H1 (cell line): ENCODE data around the gene ARPC4. TPM values are rescaled to one million over a fixed set of nuclear protein-coding genes. Genes with fewer than 3 reads are reported as not detected.

Experiments used
- CTCF ChIA-PET: fragments of 300-600 bp; sonication (Branson Sonifier 250); formaldehyde crosslinking; loops from one replicate; lab custom pipeline; 2021; ENCODE audit not compliant: partially characterized antibody; lab: Charles Lee
- POLR2A ChIA-PET: fragments of 300-600 bp; sonication (Branson Sonifier 250); formaldehyde crosslinking; loops from one replicate; lab custom pipeline; 2021; ENCODE audit warnings: inconsistent platforms; ENCODE audit not compliant: partially characterized antibody; lab: Charles Lee
- DNase-seq, 2 experiments: peaks; one replicate each; pipeline versions ENCODE4 v3.0.0 to v3.0.0-alpha.2; 2010 to 2022; ENCODE audit warnings: low spot score in 2 of 2, low read depth in 1 of 2, mixed read lengths in 1 of 2
- FAIRE-seq: peaks from 2 replicates; lab custom pipeline; 2011; peaks lifted over from hg19 to GRCh38; lab: Jason Lieb, UNC
- H2AFZ ChIP-seq: 2 replicates; pipeline ENCODE4 v1.8.1; 2012; ENCODE audit warnings: low read length, inconsistent platforms
- H2AK5ac ChIP-seq: 2 replicates; pipeline ENCODE4 v1.6.1; 2013; ENCODE audit warnings: low read depth, low read length
- H2BK120ac ChIP-seq: replicated peaks from 2 replicates; pipeline ENCODE3; 2013; ENCODE audit warnings: low read depth, low read length, inconsistent platforms
- H2BK12ac ChIP-seq: 2 replicates; pipeline ENCODE4 v1.6.1; 2013; ENCODE audit warnings: low read depth, low read length
- H2BK15ac ChIP-seq: 2 replicates; pipeline ENCODE4 v1.6.1; 2013; ENCODE audit warnings: low read length
- H2BK20ac ChIP-seq: 2 replicates; pipeline ENCODE4 v1.6.1; 2013; ENCODE audit warnings: low read length
- H2BK5ac ChIP-seq: 2 replicates; pipeline ENCODE4 v1.6.1; 2013; ENCODE audit warnings: low read depth, low read length
- H3K14ac ChIP-seq: 2 replicates; pipeline ENCODE4 v1.6.1; 2013; ENCODE audit warnings: inconsistent platforms; ENCODE audit not compliant: insufficient read length
- H3K18ac ChIP-seq: 2 replicates; pipeline ENCODE4 v1.6.1; 2013; ENCODE audit warnings: low read length; ENCODE audit errors: extremely low read depth
- H3K23ac ChIP-seq: 2 replicates; pipeline ENCODE4 v1.6.1; 2013; ENCODE audit warnings: inconsistent platforms; ENCODE audit not compliant: insufficient read length
- H3K23me2 ChIP-seq: 2 replicates; pipeline ENCODE4 v1.6.1; 2013; ENCODE audit warnings: low read depth, low read length
- H3K27ac ChIP-seq: 2 replicates; pipeline ENCODE4 v1.6.1; 2011; ENCODE audit warnings: low read depth, low read length, inconsistent platforms
- H3K27me3 ChIP-seq, 4 experiments: replicated peaks in 1 of 4; 1 replicate in 1 of 4; 2 replicates in 3 of 4; pipeline versions ENCODE4 v1.6.1 to v1.8.1; 2011 to 2013; ENCODE audit warnings: low read length in 3 of 4, mild to moderate bottlenecking in 3 of 4, inconsistent platforms in 2 of 4, mixed read lengths in 2 of 4, moderate library complexity in 1 of 4; ENCODE audit not compliant: control insufficient read depth in 3 of 4, insufficient read depth in 3 of 4; ENCODE audit errors: extremely low read depth in 1 of 4
- H3K36me3 ChIP-seq, 4 experiments: 2 replicates each; pipeline versions ENCODE4 v1.6.1 to v1.8.1; 2011 to 2013; ENCODE audit warnings: mild to moderate bottlenecking in 4 of 4, low read length in 3 of 4, moderate library complexity in 2 of 4, control low read depth in 1 of 4, inconsistent platforms in 1 of 4; ENCODE audit not compliant: insufficient read depth in 4 of 4, control insufficient read depth in 2 of 4
- H3K4ac ChIP-seq: replicated peaks from 2 replicates; pipeline ENCODE3; 2013; ENCODE audit warnings: low read length, low read depth, mixed read lengths, inconsistent platforms; ENCODE audit not compliant: insufficient read length
- H3K4me1 ChIP-seq, 4 experiments: replicated peaks in 1 of 4; 1 replicate in 1 of 4; 2 replicates in 3 of 4; pipeline versions ENCODE4 v1.6.1 to v1.8.1; 2011 to 2013; ENCODE audit warnings: low read length in 3 of 4, inconsistent platforms in 2 of 4, mixed read lengths in 1 of 4; ENCODE audit not compliant: insufficient read depth in 4 of 4, control insufficient read depth in 3 of 4
- H3K4me2 ChIP-seq, 2 experiments: 2 replicates each; pipeline versions ENCODE4 v1.6.1 to v1.8.1; 2011 to 2013; ENCODE audit warnings: low read depth in 2 of 2, low read length in 2 of 2, control low read depth in 1 of 2, inconsistent platforms in 1 of 2, mild to moderate bottlenecking in 1 of 2; ENCODE audit not compliant: insufficient read depth in 1 of 2
- H3K4me3 ChIP-seq, 4 experiments: fragments of 200-600, 300-600 bp in 1 of 4; sonication (generic), shearing (Covaris generic), sonication (Bioruptor Twin) in 1 of 4; 2 replicates each; pipeline versions ENCODE4 v1.5.1 to v1.8.1; 2011 to 2016; ENCODE audit warnings: low read length in 4 of 4, low read depth in 3 of 4, control low read depth in 2 of 4, inconsistent platforms in 2 of 4, mild to moderate bottlenecking in 2 of 4, mixed read lengths in 1 of 4, moderate library complexity in 1 of 4; ENCODE audit not compliant: insufficient read depth in 2 of 4; ENCODE audit errors: extremely low read depth in 1 of 4
- H3K56ac ChIP-seq: replicated peaks from 2 replicates; pipeline ENCODE3; 2013; ENCODE audit warnings: low read depth, mild to moderate bottlenecking, mixed read lengths, low read length, inconsistent platforms; ENCODE audit not compliant: insufficient read length
- H3K79me1 ChIP-seq: 2 replicates; pipeline ENCODE4 v1.6.1; 2013; ENCODE audit warnings: low read depth, low read length, control low read depth
- H3K79me2 ChIP-seq, 2 experiments: 2 replicates each; pipeline versions ENCODE4 v1.6.1 to v1.8.1; 2012 to 2013; ENCODE audit warnings: low read length in 2 of 2, mild to moderate bottlenecking in 2 of 2, inconsistent platforms in 1 of 2; ENCODE audit not compliant: insufficient read depth in 2 of 2, control insufficient read depth in 1 of 2
- H3K9ac ChIP-seq, 4 experiments: replicated peaks in 1 of 4; 1 replicate in 1 of 4; 2 replicates in 3 of 4; pipeline versions ENCODE4 v1.6.1 to v1.8.1; 2011 to 2013; ENCODE audit warnings: low read depth in 3 of 4, low read length in 3 of 4, control low read depth in 2 of 4, mild to moderate bottlenecking in 2 of 4, moderate library complexity in 2 of 4, inconsistent platforms in 1 of 4; ENCODE audit errors: extremely low read depth in 1 of 4
- H3K9me3 ChIP-seq, 2 experiments: 2 replicates each; pipeline versions ENCODE4 v1.6.1 to v1.8.1; 2012 to 2013; ENCODE audit warnings: mild to moderate bottlenecking in 2 of 2, moderate library complexity in 2 of 2, control low read depth in 1 of 2, inconsistent platforms in 1 of 2, low read depth in 1 of 2, low read length in 1 of 2, mixed read lengths in 1 of 2; ENCODE audit not compliant: insufficient read depth in 2 of 2
- H4K20me1 ChIP-seq, 2 experiments: replicated peaks in 1 of 2; 2 replicates each; pipeline versions ENCODE3 to v1.8.1; 2011 to 2013; ENCODE audit warnings: inconsistent platforms in 2 of 2, low read length in 2 of 2, mild to moderate bottlenecking in 1 of 2; ENCODE audit not compliant: insufficient read depth in 2 of 2, control insufficient read depth in 1 of 2
- H4K5ac ChIP-seq: 2 replicates; pipeline ENCODE4 v1.6.1; 2013; ENCODE audit warnings: low read length, low read depth, mixed read lengths, inconsistent platforms; ENCODE audit not compliant: insufficient read length
- H4K8ac ChIP-seq: 2 replicates; pipeline ENCODE4 v1.8.0; 2013; ENCODE audit warnings: mild to moderate bottlenecking, moderate library complexity, low read length, inconsistent platforms; ENCODE audit not compliant: insufficient read depth; ENCODE audit errors: extremely low read depth
- H4K91ac ChIP-seq: replicated peaks from 2 replicates; pipeline ENCODE3; 2013; ENCODE audit warnings: low read length, mixed read lengths, inconsistent platforms; ENCODE audit not compliant: insufficient read length
- ASH2L ChIP-seq: fragments of 200-600, 300-600 bp; sonication (generic); IDR thresholded peaks from one replicate; pipeline ENCODE4 v1.7.1; 2017; ENCODE audit warnings: low read length
- HDAC2 ChIP-seq, 2 experiments: fragments of 300-600 bp in 1 of 2; sonication (generic) in 1 of 2; IDR thresholded peaks; 2 replicates each; pipeline ENCODE4 v1.6.1; 2011 to 2012; ENCODE audit warnings: low read depth in 2 of 2, low read length in 2 of 2, mild to moderate bottlenecking in 2 of 2, moderate library complexity in 2 of 2, borderline replicate concordance in 1 of 2, inconsistent platforms in 1 of 2
- PHF8 ChIP-seq: fragments of 200-600 bp; sonication (generic); conservative IDR thresholded peaks from 2 replicates; pipeline ENCODE4 v1.7.1; 2012; ENCODE audit warnings: low read depth, mild to moderate bottlenecking, inconsistent platforms, low read length, moderate library complexity
- POLR2A ChIP-seq, 2 experiments: IDR thresholded peaks; 1 replicate in 1 of 2; 2 replicates in 1 of 2; pipeline ENCODE4 v1.6.1; 2011; ENCODE audit warnings: low read depth in 2 of 2, low read length in 2 of 2, mild to moderate bottlenecking in 2 of 2; ENCODE audit errors: control extremely low read depth in 1 of 2
- POLR2AphosphoS5 ChIP-seq: IDR thresholded peaks from 2 replicates; pipeline ENCODE4 v1.6.1; 2011; ENCODE audit warnings: low read depth, low read length
- SAP30 ChIP-seq: fragments of 300-600 bp; sonication (generic); IDR thresholded peaks from 2 replicates; pipeline ENCODE4 v1.7.1; 2012; ENCODE audit warnings: low read length, moderate library complexity, mild to moderate bottlenecking, inconsistent platforms; ENCODE audit not compliant: insufficient read depth, insufficient replicate concordance
- SUZ12 ChIP-seq: fragments of 200-600 bp; sonication (generic); IDR thresholded peaks from 2 replicates; pipeline ENCODE4 v1.6.1; 2012; ENCODE audit warnings: mild to moderate bottlenecking, inconsistent platforms, low read length, moderate library complexity, mixed read lengths
- TBP ChIP-seq: IDR thresholded peaks from 2 replicates; pipeline ENCODE4 v1.6.1; 2011; ENCODE audit warnings: low read depth, low read length, improper control_type of control experiment
- WGBS, 2 experiments: shearing (Covaris generic) in 1 of 2; methylation state at CpG; one replicate each; pipeline versions ENCODE4 v1.1.6 to v1.1.7; 2013 to 2015; ENCODE audit warnings: low lambda C conversion rate in 2 of 2, mixed read lengths in 2 of 2, inconsistent platforms in 1 of 2, low coverage in 1 of 2, missing lambda C conversion rate in 1 of 2; ENCODE audit not compliant: insufficient replicate concordance in 2 of 2, insufficient coverage in 1 of 2, insufficient read length in 1 of 2; ENCODE audit errors: extremely low coverage in 1 of 2, missing lambda C conversion rate in 1 of 2; 5-methylcytosine and 5-hydroxymethylcytosine counted together
- polyA plus RNA-seq, 7 experiments: library from polyadenylated mRNA; depleted of rRNA in 3 of 7; stranded (reverse) in 5 of 7; unstranded in 2 of 7; fragments of >200 nt in 5 of 7; fragments of 200-250 nt in 2 of 7; gene quantifications; 1 replicate in 5 of 7; 2 replicates in 1 of 7; 4 replicates in 1 of 7; pipeline versions ENCODE4 v1.2.1 to v1.2.3, GENCODE V29; 2011 to 2013; ENCODE audit warnings: missing spikeins in 2 of 7, mixed read lengths in 2 of 7
- total RNA-seq: library from RNA; stranded (reverse); fragmentation: NEBNext Ultra II Directional; extraction: Animal tissue kit (Norgen Biotek cat#: 25700); gene quantifications from 2 replicates; pipeline ENCODE4 v1.2.1, GENCODE V29; 2021
- TF ChIP-seq, protein P1 (sequence below): IDR thresholded peaks from 2 replicates; pipeline ENCODE4 v1.6.1; 2012; ENCODE audit warnings: inconsistent platforms

The ARPC4 gene
- total and polyA plus RNA-seq, 2 of the 8 experiments (the other 6 are each of a cell fraction or from before 2014, with no cell fraction given): 138 to 154 TPM

GRCh38 chr3:9793161-9793781, 389 bp downstream of the ARPC4 start:
- POLR2A ChIA-PET: interaction anchor here (0.7 to 5.5 kb wide), 23 partner anchors 9 to 1420 kb away, joined by 3 to 71 read pairs (median 4); partner anchors contain the start of genes BRPF1, CAMK1, CRELD1 and EMC3
- no peak for FAIRE-seq
- H2AFZ ChIP-seq: no peak overlapping the region

More at GRCh38 chr3:9793161-9793781, 389 bp downstream of the ARPC4 start:
- CTCF ChIA-PET: interaction anchor here (0.6 to 1.2 kb wide), 7 partner anchors 9 to 339 kb away, joined by 3 to 6 read pairs (median 3); partner anchors contain the start of gene OGG1
- Histone ChIP-seq H3K4ac (peak overlapping the region; percentile 1), H4K91ac (peak overlapping the region; percentile 62), H3K36me3 (peaks cover 3 to 33% (median 20%) of the 10 kb centered on the region in 4 experiments; a peak in 7 of 8 replicates), H3K9me3 (no peaks in the 10 kb centered on the region), H2AK5ac (peak overlapping the region; percentile 94; the same call in 1 of the 2 replicates), H3K4me1 (peaks cover 0 to 8% (median 0%) of the 10 kb centered on the region in 4 experiments; a peak in 2 of 7 replicates), H3K23me2 (peaks cover 8% of the 10 kb centered on the region), H4K8ac (peak overlapping the region; percentile 95), H3K9ac (peak overlapping the region; percentile 94 to 99 (median 96)), H3K27me3 (no peaks in the 10 kb centered on the region), H3K27ac (peak overlapping the region; percentile 98), H3K79me1 (peaks cover 9% of the 10 kb centered on the region), H2BK15ac (peak overlapping the region; percentile 34; the same call in 1 of the 2 replicates), H3K4me2 (peak overlapping the region; percentile 83 to 96), H3K14ac (no peak overlapping the region), H3K4me3 (peak overlapping the region; percentile 89 to 98 (median 95)), H3K18ac (peak overlapping the region; percentile 62; the same call in 1 of the 2 replicates), H3K56ac (no peak overlapping the region), H2BK12ac (peak overlapping the region; percentile 81; the same call in 1 of the 2 replicates), H2BK120ac (no peak overlapping the region), H2BK5ac (peak overlapping the region; percentile 97), H3K23ac (peak overlapping the region; percentile 57), H3K79me2 (peaks cover 0 to 40% of the 10 kb centered on the region in 2 experiments; a peak in 2 of 4 replicates), H2BK20ac (no peak overlapping the region), H4K5ac (peak overlapping the region; percentile 41), H4K20me1 (no peaks in the 10 kb centered on the region)
- no peak for DNase-seq
- WGBS, 2 experiments: 3% methylated on average over 11 of the region's 23 CpGs; no CpG with 5 or more reads in 1 of the 2 experiments
- TF ChIP-seq POLR2AphosphoS5: peak; percentile 37; the same call in 1 of the 2 replicates
- TF ChIP-seq PHF8: peak; percentile 46
- peak; percentile 56 to 77; a peak in 2 of 3 replicates for TF ChIP-seq POLR2A (IDR thresholded peaks at IDR 0.05; ENCODE audit: control extremely low read depth in 1 of 2, low read depth in 2 of 2, low read length in 2 of 2)
- TF ChIP-seq, protein P1, sequence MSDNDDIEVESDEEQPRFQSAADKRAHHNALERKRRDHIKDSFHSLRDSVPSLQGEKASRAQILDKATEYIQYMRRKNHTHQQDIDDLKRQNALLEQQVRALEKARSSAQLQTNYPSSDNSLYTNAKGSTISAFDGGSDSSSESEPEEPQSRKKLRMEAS: no peak
- TF ChIP-seq SAP30: peak; percentile 83
- 0 out of 2 replicates have a peak, but pooled peaks have one; percentile 17 for TF ChIP-seq TBP
- TF ChIP-seq SUZ12: no peak
- peak; percentile 55 for TF ChIP-seq ASH2L
- 0 out of 4 replicates have a peak, but pooled peaks of 1 of the 2 experiments have one; percentile 24 for TF ChIP-seq HDAC2 (IDR thresholded peaks at IDR 0.05; ENCODE audit: borderline replicate concordance in 1 of 2, low read depth in 2 of 2, low read length in 2 of 2)
